ENCODE data around the gene TAS2R19. TPM values are rescaled to one million over a fixed set of nuclear protein-coding genes. Genes with fewer than 3 reads are reported as not detected.

TAS2R19 gene
- total RNA-seq, 2 donors from 2014 or later, result 1.4 to 3.2 TPM

Other genes starting within 250 kb of the TAS2R19 start
- gene TAS2R7, start 220.0 kb downstream of the TAS2R19 start, total RNA-seq, result not detected
- not detected for gene TAS2R8, start 215.3 kb downstream of the TAS2R19 start, total RNA-seq
- under 1 TPM in 1 of 2 donors, not detected in 1; 0.27 TPM for gene TAS2R9, start 212.5 kb downstream of the TAS2R19 start, total RNA-seq
- under 1 TPM in 1 of 2 donors, not detected in 1; 0.45 TPM for gene TAS2R10, start 196.3 kb downstream of the TAS2R19 start, total RNA-seq
- 1 to 10 TPM; 1.4 to 1.8 TPM for gene PRR4, start 173.1 kb downstream of the TAS2R19 start, total RNA-seq
- gene PRH1, start 138.4 kb downstream of the TAS2R19 start, total RNA-seq, result 10 to 100 TPM; 29.6 to 33.6 TPM
- 1 to 10 TPM; 1.2 to 1.4 TPM for gene TAS2R13, start 113.1 kb downstream of the TAS2R19 start, total RNA-seq
- not detected for gene PRH2, start 93.4 kb downstream of the TAS2R19 start, total RNA-seq
- 1 to 10 TPM; 2.4 to 2.9 TPM for gene TAS2R14, start 83.4 kb downstream of the TAS2R19 start, total RNA-seq
- gene TAS2R50, start 35.7 kb downstream of the TAS2R19 start, total RNA-seq, result under 1 TPM; 0.47 to 0.91 TPM
- gene TAS2R20, start 24.3 kb downstream of the TAS2R19 start, total RNA-seq, result 1 to 10 TPM; 1.1 to 1.7 TPM
- gene TAS2R31, start 8.8 kb upstream of the TAS2R19 start, total RNA-seq, result 1 to 10 TPM; 2.7 to 3.4 TPM
- gene TAS2R46, start 39.7 kb upstream of the TAS2R19 start, total RNA-seq, result 1 to 10 TPM; 1.2 to 2.2 TPM
- gene TAS2R43, start 69.7 kb upstream of the TAS2R19 start, total RNA-seq, result 1 to 10 TPM; 1.9 to 2.4 TPM
- 1 to 10 TPM; 4.9 to 6.6 TPM for gene TAS2R30, start 112.0 kb upstream of the TAS2R19 start, total RNA-seq
- gene SMIM10L1, start 148.6 kb upstream of the TAS2R19 start, total RNA-seq, result 1 to 10 TPM; 9.1 to 9.2 TPM
- gene TAS2R42, start 164.3 kb upstream of the TAS2R19 start, total RNA-seq, result not detected
- not detected for gene PRB3, start 247.1 kb upstream of the TAS2R19 start, total RNA-seq

Measured in T-helper 17 cell (primary cell).